ENCODE measurements around the gene C10orf90. TPM values are rescaled to one million over a fixed set of nuclear protein-coding genes. Genes with fewer than 3 reads are reported as not detected.

The C10orf90 gene
- total RNA-seq, 1 experiment from 2014 or later: not detected

DNA sequence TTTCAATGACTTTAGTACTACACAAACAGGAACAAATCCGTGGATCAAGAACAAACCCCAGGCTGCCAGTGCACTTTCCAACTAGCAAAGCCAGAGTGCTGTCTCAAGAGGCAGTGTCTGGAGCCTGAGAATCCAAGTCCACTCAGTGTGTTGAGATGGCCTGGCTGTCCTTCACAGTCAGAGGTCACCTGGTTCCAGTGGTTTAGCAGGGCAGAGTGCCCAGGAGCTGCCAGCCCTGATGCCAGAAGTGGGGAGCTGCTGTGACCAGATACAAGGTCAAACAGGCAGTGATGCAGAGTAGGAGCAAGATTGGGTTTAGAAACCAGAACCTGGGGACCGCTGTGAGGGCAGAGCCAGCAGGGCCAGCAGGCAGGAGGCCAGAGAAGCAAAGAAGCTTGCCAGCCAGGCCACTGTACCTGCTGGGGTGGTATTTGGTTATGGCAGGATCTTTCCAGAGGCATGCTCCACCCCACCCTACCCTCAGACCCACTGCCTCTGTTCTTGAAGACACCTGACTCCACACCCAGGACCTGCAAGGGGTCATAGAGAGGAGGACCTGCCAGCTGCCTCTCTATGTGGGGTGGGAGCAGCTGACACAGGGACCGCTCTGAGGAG, 35.6 kb upstream of the C10orf90 start:
- H2AFZ ChIP-seq (ENCODE audit: low read length): no peak overlapping the region
- TF ChIP-seq, protein P1, sequence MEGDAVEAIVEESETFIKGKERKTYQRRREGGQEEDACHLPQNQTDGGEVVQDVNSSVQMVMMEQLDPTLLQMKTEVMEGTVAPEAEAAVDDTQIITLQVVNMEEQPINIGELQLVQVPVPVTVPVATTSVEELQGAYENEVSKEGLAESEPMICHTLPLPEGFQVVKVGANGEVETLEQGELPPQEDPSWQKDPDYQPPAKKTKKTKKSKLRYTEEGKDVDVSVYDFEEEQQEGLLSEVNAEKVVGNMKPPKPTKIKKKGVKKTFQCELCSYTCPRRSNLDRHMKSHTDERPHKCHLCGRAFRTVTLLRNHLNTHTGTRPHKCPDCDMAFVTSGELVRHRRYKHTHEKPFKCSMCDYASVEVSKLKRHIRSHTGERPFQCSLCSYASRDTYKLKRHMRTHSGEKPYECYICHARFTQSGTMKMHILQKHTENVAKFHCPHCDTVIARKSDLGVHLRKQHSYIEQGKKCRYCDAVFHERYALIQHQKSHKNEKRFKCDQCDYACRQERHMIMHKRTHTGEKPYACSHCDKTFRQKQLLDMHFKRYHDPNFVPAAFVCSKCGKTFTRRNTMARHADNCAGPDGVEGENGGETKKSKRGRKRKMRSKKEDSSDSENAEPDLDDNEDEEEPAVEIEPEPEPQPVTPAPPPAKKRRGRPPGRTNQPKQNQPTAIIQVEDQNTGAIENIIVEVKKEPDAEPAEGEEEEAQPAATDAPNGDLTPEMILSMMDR (conservative IDR thresholded peaks at IDR 0.05): no peak
- H3K4ac ChIP-seq (ENCODE audit: low read depth, low read length): no peak overlapping the region
- H2BK20ac ChIP-seq (ENCODE audit: low read depth, low read length, poor library complexity, severe bottlenecking): no peak overlapping the region
- no peaks in the 10 kb centered on the region; the same call in 1 of the 2 replicates for H3K4me1 ChIP-seq (ENCODE audit: insufficient read depth, low read length)
- no peak overlapping the region for H2AK5ac ChIP-seq (ENCODE audit: insufficient read length, low read length)
- no peak overlapping the region for H2BK5ac ChIP-seq (ENCODE audit: insufficient read length, low read length)
- H2BK15ac ChIP-seq (ENCODE audit: low read depth, low read length): no peak overlapping the region
- no peak overlapping the region for H3K56ac ChIP-seq (ENCODE audit: insufficient read length, low read depth, low read length)
- no peak overlapping the region for H4K5ac ChIP-seq (ENCODE audit: insufficient read length, low read depth, low read length)
- no peak overlapping the region for H3T11ph ChIP-seq (ENCODE audit: low read length)
- Mint-ChIP-seq H3K27me3 (ENCODE audit: low read depth) (no peaks in the 10 kb centered on the region), H3K27ac (no peak overlapping the region), H3K4me3 (no peak overlapping the region), H3K36me3 (ENCODE audit: insufficient read depth in 1 of 3, low read depth in 3 of 3) (peaks cover 0 to 8% (median 3%) of the 10 kb centered on the region in 3 experiments; a peak in 2 of 7 replicates), H3K9me3 (peaks cover 8% of the 10 kb centered on the region in 2 experiments), H3K4me1 (peaks cover 21 to 29% of the 10 kb centered on the region in 2 experiments)
- H3K4me2 ChIP-seq (ENCODE audit: insufficient read depth, insufficient read length, low read length): no peak overlapping the region
- H3K79me1 ChIP-seq (ENCODE audit: insufficient read depth, low read depth, low read length, poor library complexity, severe bottlenecking): no peaks in the 10 kb centered on the region
- H3K9ac ChIP-seq (ENCODE audit: extremely low read depth, insufficient read length, low read length): no peak overlapping the region
- DNase-seq: no peak
- no peak overlapping the region for H4K8ac ChIP-seq (replicated peaks; ENCODE audit: insufficient read length, low read depth, low read length)
- H3K27ac ChIP-seq (ENCODE audit: insufficient read length, low read depth, low read length): no peak overlapping the region
- no peak overlapping the region for H3K23ac ChIP-seq (ENCODE audit: insufficient read length, low read depth, low read length)
- no peaks in the 10 kb centered on the region for H3K79me2 ChIP-seq (ENCODE audit: insufficient read depth, low read length)
- H3K18ac ChIP-seq (ENCODE audit: insufficient read length, low read depth, low read length): no peak overlapping the region
- no peaks in the 10 kb centered on the region for H4K20me1 ChIP-seq (ENCODE audit: control insufficient read depth, insufficient read depth, insufficient read length)
- no peak overlapping the region for H3K14ac ChIP-seq (ENCODE audit: insufficient read depth, low read length)
- H4K91ac ChIP-seq (ENCODE audit: insufficient read length, low read depth, low read length): no peak overlapping the region
- H3K9me3 ChIP-seq (ENCODE audit: control insufficient read depth, low read depth, low read length): no peaks in the 10 kb centered on the region
- H3K23me2 ChIP-seq (ENCODE audit: insufficient read length, low read depth, low read length, poor library complexity, severe bottlenecking): no peaks in the 10 kb centered on the region
- no peak overlapping the region for H2BK12ac ChIP-seq (ENCODE audit: insufficient read length, low read depth, low read length)
- WGBS (ENCODE audit: extremely low coverage, insufficient read length, low lambda C conversion rate): no CpG with 5 or more reads among the region's 3 CpGs
- H3K27me3 ChIP-seq (ENCODE audit: insufficient read depth, low read length): no peaks in the 10 kb centered on the region
- H2BK120ac ChIP-seq (ENCODE audit: low read depth, low read length, poor library complexity, severe bottlenecking): no peak overlapping the region

All from H9 (cell line).